COLO668 (cell line): ENCODE results near the gene PEX3.

Experiments used
- DNase-seq: peaks from one replicate; lab custom pipeline; 2025; ENCODE audit not compliant: unreplicated experiment; lab: John Stamatoyannopoulos, UW

PEX3 gene

GRCh38 chr6:143450453-143451371, at the start of gene PEX3, which contains the start of gene ADAT2:
TSS of gene PEX3 (plus strand) at chr6:143450805. CDS start at chr6:143451043, 238 bp downstream.
TSS of gene ADAT2 (minus strand) at chr6:143450695. CDS start at chr6:143450658, 37 bp downstream.
- DNase-seq = peak; percentile 89

- DNase-seq = no peak
Observed at GRCh38 chr6:143401068-143401446, 49.5 kb upstream of the PEX3 start.

- no peak for DNase-seq
Observed at GRCh38 chr6:143401636-143402370, 48.8 kb upstream of the PEX3 start.

- no peak for DNase-seq
Observed at GRCh38 chr6:143402721-143403336, 47.8 kb upstream of the PEX3 start.

- DNase-seq = no peak
Observed at GRCh38 chr6:143405373-143406154, 45.0 kb upstream of the PEX3 start.

GRCh38 chr6:143406673-143407072, 43.9 kb upstream of the PEX3 start:
- DNase-seq = no peak

GRCh38 chr6:143408151-143408786, 42.3 kb upstream of the PEX3 start:
- no peak for DNase-seq

GRCh38 chr6:143408787-143409162, 41.8 kb upstream of the PEX3 start:
- no peak for DNase-seq

GRCh38 chr6:143410859-143411270, 39.7 kb upstream of the PEX3 start:
- DNase-seq = no peak

GRCh38 chr6:143414769-143415168, 35.8 kb upstream of the PEX3 start:
- no peak for DNase-seq

GRCh38 chr6:143419526-143419925, 31.1 kb upstream of the PEX3 start:
- no peak for DNase-seq

- no peak for DNase-seq
Observed at GRCh38 chr6:143426026-143426425, 24.6 kb upstream of the PEX3 start.

GRCh38 chr6:143427109-143427817, 23.3 kb upstream of the PEX3 start:
- peak; percentile 47 for DNase-seq

- DNase-seq = no peak
Observed at GRCh38 chr6:143429970-143430369, 20.6 kb upstream of the PEX3 start.

GRCh38 chr6:143431226-143431625, 19.4 kb upstream of the PEX3 start:
- no peak for DNase-seq

- DNase-seq = no peak
Observed at GRCh38 chr6:143432588-143432987, 18.0 kb upstream of the PEX3 start.

GRCh38 chr6:143441010-143441409, 9.6 kb upstream of the PEX3 start:
- DNase-seq = no peak

GRCh38 chr6:143441680-143442545, 8.7 kb upstream of the PEX3 start:
- no peak for DNase-seq

- DNase-seq = no peak
Observed at GRCh38 chr6:143443096-143443495, 7.5 kb upstream of the PEX3 start.
